OCI-LY7 (cell line): Measurements from ENCODE around the gene SIL1.

Experiments
- EZH2phosphoT487 ChIP-seq: fragments of 200-600 bp; sonication (generic); IDR thresholded peaks from 2 replicates; pipeline ENCODE4 v1.6.1; 2018; ENCODE audit warnings: low read depth, borderline replicate concordance, mild to moderate bottlenecking, mixed run types, antibody characterized with exemption, low read length, moderate library complexity, mixed read lengths
- TF ChIP-seq, protein P1 (sequence below): fragments of 200-600 bp; sonication (generic); conservative IDR thresholded peaks from 2 replicates; pipeline ENCODE4 v1.5.1; 2014; ENCODE audit warnings: mild to moderate bottlenecking, antibody characterized with exemption, low read length, moderate library complexity, mixed read lengths

DNA sequence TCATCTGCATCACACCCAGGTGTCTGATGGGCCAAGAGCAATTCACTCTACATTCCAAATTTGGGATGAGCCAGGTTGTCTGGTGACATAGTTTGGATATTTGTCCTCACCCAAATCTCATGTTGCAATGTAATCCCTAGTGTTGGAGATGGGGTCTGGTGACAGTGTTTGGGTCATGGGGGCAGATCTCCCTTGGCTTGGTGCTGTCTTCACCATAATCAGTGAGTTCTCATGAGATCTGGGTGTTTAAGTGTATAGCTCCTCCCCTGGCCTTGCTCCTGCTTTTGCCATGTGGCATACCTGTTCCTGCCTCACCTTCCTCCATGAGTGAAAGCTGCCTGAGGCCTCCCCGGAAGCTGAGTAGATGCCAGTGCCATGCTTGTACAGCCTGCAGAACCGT, 7.4 kb upstream of the SIL1 start:
- TF ChIP-seq, protein P1, sequence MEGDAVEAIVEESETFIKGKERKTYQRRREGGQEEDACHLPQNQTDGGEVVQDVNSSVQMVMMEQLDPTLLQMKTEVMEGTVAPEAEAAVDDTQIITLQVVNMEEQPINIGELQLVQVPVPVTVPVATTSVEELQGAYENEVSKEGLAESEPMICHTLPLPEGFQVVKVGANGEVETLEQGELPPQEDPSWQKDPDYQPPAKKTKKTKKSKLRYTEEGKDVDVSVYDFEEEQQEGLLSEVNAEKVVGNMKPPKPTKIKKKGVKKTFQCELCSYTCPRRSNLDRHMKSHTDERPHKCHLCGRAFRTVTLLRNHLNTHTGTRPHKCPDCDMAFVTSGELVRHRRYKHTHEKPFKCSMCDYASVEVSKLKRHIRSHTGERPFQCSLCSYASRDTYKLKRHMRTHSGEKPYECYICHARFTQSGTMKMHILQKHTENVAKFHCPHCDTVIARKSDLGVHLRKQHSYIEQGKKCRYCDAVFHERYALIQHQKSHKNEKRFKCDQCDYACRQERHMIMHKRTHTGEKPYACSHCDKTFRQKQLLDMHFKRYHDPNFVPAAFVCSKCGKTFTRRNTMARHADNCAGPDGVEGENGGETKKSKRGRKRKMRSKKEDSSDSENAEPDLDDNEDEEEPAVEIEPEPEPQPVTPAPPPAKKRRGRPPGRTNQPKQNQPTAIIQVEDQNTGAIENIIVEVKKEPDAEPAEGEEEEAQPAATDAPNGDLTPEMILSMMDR, result no peak
- no peak for TF ChIP-seq EZH2phosphoT487
